ENCODE measurements around the gene NR1D2. TPM values are rescaled to one million over a fixed set of nuclear protein-coding genes. Genes with fewer than 3 reads are reported as not detected.

NR1D2 gene
- total and polyA plus RNA-seq, 2 of the 13 experiments (the other 11 are each of a cell fraction or from before 2014, with no cell fraction given) = 5.3 to 8.1 TPM

DNA sequence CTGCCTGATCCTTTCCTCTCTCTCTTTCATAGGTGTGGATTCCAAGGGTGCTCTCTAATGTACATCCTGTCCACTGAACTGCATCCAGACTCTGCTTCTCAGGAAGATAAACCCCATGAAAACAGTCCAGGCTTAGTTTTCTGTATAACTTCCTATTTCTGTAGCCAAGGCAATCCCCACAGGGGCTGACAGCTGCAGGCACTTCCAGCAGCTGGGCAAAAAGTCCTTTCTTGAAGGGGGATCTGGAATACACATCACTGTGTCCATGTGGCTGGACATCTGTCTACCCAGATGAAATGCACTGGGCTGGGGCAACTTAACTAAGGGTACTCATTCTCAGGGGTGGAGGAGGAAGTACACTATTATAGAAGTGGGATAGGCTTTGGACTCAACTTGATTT is 72.2 kb downstream of the NR1D2 start (continued):
- TF ChIP-seq, protein P1, sequence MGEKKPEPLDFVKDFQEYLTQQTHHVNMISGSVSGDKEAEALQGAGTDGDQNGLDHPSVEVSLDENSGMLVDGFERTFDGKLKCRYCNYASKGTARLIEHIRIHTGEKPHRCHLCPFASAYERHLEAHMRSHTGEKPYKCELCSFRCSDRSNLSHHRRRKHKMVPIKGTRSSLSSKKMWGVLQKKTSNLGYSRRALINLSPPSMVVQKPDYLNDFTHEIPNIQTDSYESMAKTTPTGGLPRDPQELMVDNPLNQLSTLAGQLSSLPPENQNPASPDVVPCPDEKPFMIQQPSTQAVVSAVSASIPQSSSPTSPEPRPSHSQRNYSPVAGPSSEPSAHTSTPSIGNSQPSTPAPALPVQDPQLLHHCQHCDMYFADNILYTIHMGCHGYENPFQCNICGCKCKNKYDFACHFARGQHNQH (CRISPR knock-in tag; IDR thresholded peaks at IDR 0.05) = no peak
- no peak for TF ChIP-seq ZFP36L1 (CRISPR knock-in tag; IDR thresholded peaks at IDR 0.05)
- TF ChIP-seq, protein P2, sequence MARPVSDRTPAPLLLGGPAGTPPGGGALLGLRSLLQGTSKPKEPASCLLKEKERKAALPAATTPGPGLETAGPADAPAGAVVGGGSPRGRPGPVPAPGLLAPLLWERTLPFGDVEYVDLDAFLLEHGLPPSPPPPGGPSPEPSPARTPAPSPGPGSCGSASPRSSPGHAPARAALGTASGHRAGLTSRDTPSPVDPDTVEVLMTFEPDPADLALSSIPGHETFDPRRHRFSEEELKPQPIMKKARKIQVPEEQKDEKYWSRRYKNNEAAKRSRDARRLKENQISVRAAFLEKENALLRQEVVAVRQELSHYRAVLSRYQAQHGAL (CRISPR knock-in tag; IDR thresholded peaks at IDR 0.05; ENCODE audit: not compliant biosample characterization) = no peak
- TF ChIP-seq ZNF816 (CRISPR knock-in tag; IDR thresholded peaks at IDR 0.05; ENCODE audit: borderline replicate concordance) = no peak
- TF ChIP-seq GABPB1 (CRISPR knock-in tag; IDR thresholded peaks at IDR 0.05) = no peak

DNA sequence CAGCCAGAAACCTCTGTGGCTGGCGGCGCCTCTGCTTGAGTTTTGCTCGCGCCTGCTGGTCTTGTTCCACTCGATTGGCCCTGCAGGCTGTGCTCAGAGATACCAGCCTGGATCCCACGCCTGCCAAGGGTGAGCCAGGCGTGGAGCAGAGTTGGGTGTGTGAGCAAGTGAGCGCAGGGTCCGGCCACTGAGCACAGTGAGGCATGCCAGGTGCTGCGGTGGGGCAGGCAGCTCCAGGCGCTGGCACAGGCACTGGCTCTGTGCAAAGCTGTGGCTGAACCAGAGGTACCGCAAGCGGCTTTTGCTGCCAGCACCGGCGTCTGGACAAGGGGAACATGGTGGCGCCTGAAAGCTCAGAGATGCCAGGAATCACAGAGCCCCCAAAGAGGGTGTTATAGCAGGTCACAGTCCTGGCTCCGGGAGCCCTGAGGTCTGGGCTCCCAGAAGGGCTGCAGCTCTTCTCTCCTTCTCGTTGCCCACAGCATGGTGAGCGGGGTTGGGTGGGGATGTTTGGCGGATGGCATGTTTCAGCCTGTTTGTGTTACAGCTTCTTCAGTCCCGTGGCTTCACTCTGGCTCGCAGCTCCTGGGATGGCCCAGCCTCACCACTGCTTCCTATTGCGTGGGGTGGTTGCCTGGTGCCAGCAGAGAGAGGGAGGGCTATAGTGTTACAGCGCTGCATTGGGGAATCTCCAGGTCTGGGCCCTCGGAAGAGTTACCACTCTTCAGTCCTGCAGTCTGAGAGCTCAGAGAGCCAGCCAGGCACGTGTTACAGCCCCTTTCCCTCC is 73.9 kb downstream of the NR1D2 start:
- in situ Hi-C loops (cut with HindIII; ENCODE audit: extremely low pct_ligation_motif_present, low pct_unique_long_range_greater_than_20kb) = loop anchor here (25.0 kb wide), 1 partner anchor 668 kb away; no protein-coding TSS in a partner anchor
- POLR2A ChIA-PET = no interaction called here
- FAIRE-seq = no peak

More for the DNA sequence above, 73.9 kb downstream of the NR1D2 start:
- CTCF ChIA-PET (ENCODE audit: low intra/inter-chr PET ratio, low total read pairs) = no interaction called here
- H4K20me1 ChIP-seq (ENCODE audit: insufficient read depth, low read length) = no peaks in the 10 kb centered on the region
- TF ChIP-seq, protein P3, sequence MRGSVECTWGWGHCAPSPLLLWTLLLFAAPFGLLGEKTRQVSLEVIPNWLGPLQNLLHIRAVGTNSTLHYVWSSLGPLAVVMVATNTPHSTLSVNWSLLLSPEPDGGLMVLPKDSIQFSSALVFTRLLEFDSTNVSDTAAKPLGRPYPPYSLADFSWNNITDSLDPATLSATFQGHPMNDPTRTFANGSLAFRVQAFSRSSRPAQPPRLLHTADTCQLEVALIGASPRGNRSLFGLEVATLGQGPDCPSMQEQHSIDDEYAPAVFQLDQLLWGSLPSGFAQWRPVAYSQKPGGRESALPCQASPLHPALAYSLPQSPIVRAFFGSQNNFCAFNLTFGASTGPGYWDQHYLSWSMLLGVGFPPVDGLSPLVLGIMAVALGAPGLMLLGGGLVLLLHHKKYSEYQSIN (CRISPR knock-in tag; IDR thresholded peaks at IDR 0.05; ENCODE audit: borderline replicate concordance) = no peak
- TF ChIP-seq, protein P4, sequence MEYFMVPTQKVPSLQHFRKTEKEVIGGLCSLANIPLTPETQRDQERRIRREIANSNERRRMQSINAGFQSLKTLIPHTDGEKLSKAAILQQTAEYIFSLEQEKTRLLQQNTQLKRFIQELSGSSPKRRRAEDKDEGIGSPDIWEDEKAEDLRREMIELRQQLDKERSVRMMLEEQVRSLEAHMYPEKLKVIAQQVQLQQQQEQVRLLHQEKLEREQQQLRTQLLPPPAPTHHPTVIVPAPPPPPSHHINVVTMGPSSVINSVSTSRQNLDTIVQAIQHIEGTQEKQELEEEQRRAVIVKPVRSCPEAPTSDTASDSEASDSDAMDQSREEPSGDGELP (IDR thresholded peaks at IDR 0.05; ENCODE audit: borderline replicate concordance, low read depth) = no peak
- TF ChIP-seq SAFB2 (CRISPR knock-in tag; IDR thresholded peaks at IDR 0.05; ENCODE audit: borderline replicate concordance, low read depth) = no peak
- TF ChIP-seq MIXL1 (CRISPR knock-in tag; IDR thresholded peaks at IDR 0.05) = no peak
- TF ChIP-seq, protein P5, sequence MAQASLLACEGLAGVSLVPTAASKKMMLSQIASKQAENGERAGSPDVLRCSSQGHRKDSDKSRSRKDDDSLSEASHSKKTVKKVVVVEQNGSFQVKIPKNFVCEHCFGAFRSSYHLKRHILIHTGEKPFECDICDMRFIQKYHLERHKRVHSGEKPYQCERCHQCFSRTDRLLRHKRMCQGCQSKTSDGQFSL (CRISPR knock-in tag; IDR thresholded peaks at IDR 0.05) = no peak
- TF ChIP-seq ZNF274 (CRISPR knock-in tag; IDR thresholded peaks at IDR 0.05) = no peak
- no peak for TF ChIP-seq MYC (CRISPR knock-in tag; IDR thresholded peaks at IDR 0.05; ENCODE audit: borderline replicate concordance)
- TF ChIP-seq ZNF672 (CRISPR knock-in tag; IDR thresholded peaks at IDR 0.05) = no peak
- H3K4me2 ChIP-seq (ENCODE audit: low read depth, low read length) = no peak overlapping the region; the same call in 1 of the 2 replicates
- H3K4me3 ChIP-seq (replicated peaks in 1 of 3; ENCODE audit: insufficient read depth in 1 of 3, low read depth in 2 of 3, low read length in 3 of 3) = no peak overlapping the region
- H3K9ac ChIP-seq (ENCODE audit: insufficient read depth, low read depth, low read length) = no peak overlapping the region
- no peak overlapping the region for H3K27ac ChIP-seq (ENCODE audit: extremely low read length, insufficient read depth, low read length)
- peak; percentile 52 for ATAC-seq
- WGBS (ENCODE audit: low lambda C conversion rate) = 56% methylated on average over 9 of the region's 26 CpGs
- no TSS peak for BruUV-seq (replicated peaks)
- no peak overlapping the region for H2AFZ ChIP-seq (ENCODE audit: low read length)
- no peaks in the 10 kb centered on the region for H3K79me2 ChIP-seq (ENCODE audit: insufficient read depth, low read length)
- no peaks in the 10 kb centered on the region for H3K27me3 ChIP-seq (ENCODE audit: control insufficient read depth in 1 of 2, insufficient read depth in 2 of 2, low read length in 2 of 2)
- no peaks in the 10 kb centered on the region for H3K36me3 ChIP-seq (replicated peaks in 1 of 2; ENCODE audit: control insufficient read depth in 1 of 2, insufficient read depth in 2 of 2, low read length in 2 of 2)
- H3K4me1 ChIP-seq (ENCODE audit: insufficient read depth, low read length) = no peaks in the 10 kb centered on the region
- no peaks in the 10 kb centered on the region for H3K9me3 ChIP-seq (ENCODE audit: low read length)
- intact Hi-C loops (cut with micrococcal nuclease; ENCODE audit: unreplicated experiment) = no loop called here
- no peak for DNase-seq (ENCODE audit: low spot score)

All from HepG2 (cell line).